Measurements from ENCODE around the gene B4GALNT4. TPM values are rescaled to one million over a fixed set of nuclear protein-coding genes. Genes with fewer than 3 reads are reported as not detected.

Gene B4GALNT4
- polyA plus RNA-seq, 1 donor = 24.0 TPM

- Histone ChIP-seq H3K36me3 (ENCODE audit: control insufficient read depth, insufficient read depth, low read length) (no peaks in the 10 kb centered on the region), H3K4me1 (ENCODE audit: control insufficient read depth, insufficient read depth, low read length) (peaks cover 7% of the 10 kb centered on the region), H3K27ac (ENCODE audit: low read length) (no peak overlapping the region), H3K27me3 (ENCODE audit: control insufficient read depth, insufficient read depth, low read length) (peaks cover 34% of the 10 kb centered on the region), H3K4me3 (ENCODE audit: low read length) (peak overlapping the region; percentile 27), H3K9me3 (ENCODE audit: control insufficient read depth, low read depth, low read length) (peaks cover 7% of the 10 kb centered on the region)
- no CpG with 5 or more reads among the region's 42 CpGs for WGBS (ENCODE audit: insufficient coverage, low lambda C conversion rate)
- DNase-seq = peak in 1 of 2 donors; percentile 32
These were observed 1.0 kb downstream of the B4GALNT4 start for GRCh38 chr11:370070-370941.

GRCh38 chr11:371051-371450 lies 1.8 kb downstream of the B4GALNT4 start:
- WGBS (ENCODE audit: insufficient coverage, low lambda C conversion rate) = no CpG with 5 or more reads among the region's 5 CpGs
- no peak overlapping the region for H3K27ac ChIP-seq (ENCODE audit: low read length)
- DNase-seq = no peak
- H3K4me1 ChIP-seq (ENCODE audit: control insufficient read depth, insufficient read depth, low read length) = peaks cover 7% of the 10 kb centered on the region
- H3K9me3 ChIP-seq (ENCODE audit: control insufficient read depth, low read depth, low read length) = peaks cover 13% of the 10 kb centered on the region
- H3K4me3 ChIP-seq (ENCODE audit: low read length) = no peak overlapping the region
- no peaks in the 10 kb centered on the region for H3K36me3 ChIP-seq (ENCODE audit: control insufficient read depth, insufficient read depth, low read length)
- H3K27me3 ChIP-seq (ENCODE audit: control insufficient read depth, insufficient read depth, low read length) = peaks cover 31% of the 10 kb centered on the region

- Histone ChIP-seq H3K9me3 (ENCODE audit: control insufficient read depth, low read depth, low read length) (peaks cover 13% of the 10 kb centered on the region), H3K27ac (ENCODE audit: low read length) (no peak overlapping the region), H3K4me3 (ENCODE audit: low read length) (no peak overlapping the region), H3K27me3 (ENCODE audit: control insufficient read depth, insufficient read depth, low read length) (peaks cover 28% of the 10 kb centered on the region), H3K36me3 (ENCODE audit: control insufficient read depth, insufficient read depth, low read length) (no peaks in the 10 kb centered on the region), H3K4me1 (ENCODE audit: control insufficient read depth, insufficient read depth, low read length) (peaks cover 7% of the 10 kb centered on the region)
- no peak for DNase-seq
- no CpG with 5 or more reads among the region's 19 CpGs for WGBS (ENCODE audit: insufficient coverage, low lambda C conversion rate)
These were observed 2.7 kb downstream of the B4GALNT4 start for GRCh38 chr11:371716-372590.

GRCh38 chr11:372809-373715 lies 3.8 kb downstream of the B4GALNT4 start:
- H3K36me3 ChIP-seq (ENCODE audit: control insufficient read depth, insufficient read depth, low read length) = no peaks in the 10 kb centered on the region
- peaks cover 13% of the 10 kb centered on the region for H3K9me3 ChIP-seq (ENCODE audit: control insufficient read depth, low read depth, low read length)
- no CpG with 5 or more reads among the region's 41 CpGs for WGBS (ENCODE audit: insufficient coverage, low lambda C conversion rate)
- H3K4me1 ChIP-seq (ENCODE audit: control insufficient read depth, insufficient read depth, low read length) = peaks cover 7% of the 10 kb centered on the region
- peaks cover 19% of the 10 kb centered on the region for H3K27me3 ChIP-seq (ENCODE audit: control insufficient read depth, insufficient read depth, low read length)
- no peak for DNase-seq
- H3K27ac ChIP-seq (ENCODE audit: low read length) = no peak overlapping the region
- H3K4me3 ChIP-seq (ENCODE audit: low read length) = no peak overlapping the region

GRCh38 chr11:373716-374551 lies 4.6 kb downstream of the B4GALNT4 start:
- Histone ChIP-seq H3K27me3 (ENCODE audit: control insufficient read depth, insufficient read depth, low read length) (peaks cover 12% of the 10 kb centered on the region), H3K4me1 (ENCODE audit: control insufficient read depth, insufficient read depth, low read length) (no peaks in the 10 kb centered on the region), H3K36me3 (ENCODE audit: control insufficient read depth, insufficient read depth, low read length) (no peaks in the 10 kb centered on the region), H3K27ac (ENCODE audit: low read length) (no peak overlapping the region), H3K9me3 (ENCODE audit: control insufficient read depth, low read depth, low read length) (peaks cover 10% of the 10 kb centered on the region), H3K4me3 (ENCODE audit: low read length) (no peak overlapping the region)
- WGBS (ENCODE audit: insufficient coverage, low lambda C conversion rate) = no CpG with 5 or more reads among the region's 23 CpGs
- DNase-seq = no peak

- DNase-seq = no peak
- WGBS (ENCODE audit: insufficient coverage, low lambda C conversion rate) = no CpG with 5 or more reads among the region's 41 CpGs
- Histone ChIP-seq H3K36me3 (ENCODE audit: control insufficient read depth, insufficient read depth, low read length) (no peaks in the 10 kb centered on the region), H3K4me3 (ENCODE audit: low read length) (no peak overlapping the region), H3K27me3 (ENCODE audit: control insufficient read depth, insufficient read depth, low read length) (peaks cover 7% of the 10 kb centered on the region), H3K4me1 (ENCODE audit: control insufficient read depth, insufficient read depth, low read length) (no peaks in the 10 kb centered on the region), H3K9me3 (ENCODE audit: control insufficient read depth, low read depth, low read length) (peaks cover 24% of the 10 kb centered on the region), H3K27ac (ENCODE audit: low read length) (no peak overlapping the region)
These were observed 6.0 kb downstream of the B4GALNT4 start for GRCh38 chr11:375065-376025.

GRCh38 chr11:376531-377173 lies 7.4 kb downstream of the B4GALNT4 start:
- no peaks in the 10 kb centered on the region for H3K4me1 ChIP-seq (ENCODE audit: control insufficient read depth, insufficient read depth, low read length)
- no CpG with 5 or more reads among the region's 70 CpGs for WGBS (ENCODE audit: insufficient coverage, low lambda C conversion rate)
- DNase-seq = no peak
- no peak overlapping the region for H3K27ac ChIP-seq (ENCODE audit: low read length)
- peaks cover 27% of the 10 kb centered on the region for H3K9me3 ChIP-seq (ENCODE audit: control insufficient read depth, low read depth, low read length)
- H3K36me3 ChIP-seq (ENCODE audit: control insufficient read depth, insufficient read depth, low read length) = no peaks in the 10 kb centered on the region
- H3K27me3 ChIP-seq (ENCODE audit: control insufficient read depth, insufficient read depth, low read length) = no peaks in the 10 kb centered on the region
- H3K4me3 ChIP-seq (ENCODE audit: low read length) = no peak overlapping the region

GRCh38 chr11:377174-377865 lies 8.0 kb downstream of the B4GALNT4 start:
- WGBS (ENCODE audit: insufficient coverage, low lambda C conversion rate) = no CpG with 5 or more reads among the region's 44 CpGs
- H3K4me3 ChIP-seq (ENCODE audit: low read length) = no peak overlapping the region
- no peaks in the 10 kb centered on the region for H3K27me3 ChIP-seq (ENCODE audit: control insufficient read depth, insufficient read depth, low read length)
- H3K27ac ChIP-seq (ENCODE audit: low read length) = no peak overlapping the region
- no peaks in the 10 kb centered on the region for H3K36me3 ChIP-seq (ENCODE audit: control insufficient read depth, insufficient read depth, low read length)
- H3K4me1 ChIP-seq (ENCODE audit: control insufficient read depth, insufficient read depth, low read length) = no peaks in the 10 kb centered on the region
- no peak for DNase-seq
- H3K9me3 ChIP-seq (ENCODE audit: control insufficient read depth, low read depth, low read length) = peaks cover 27% of the 10 kb centered on the region

All from large intestine (tissue), 3 donors.